T-helper 22 cell (primary cell): ENCODE measurements around the gene RPS2.
A peak's percentile ranks its signal among the peaks of the same experiment; 100 is the strongest.

Source experiments
- DNase-seq: peaks from one replicate; pipeline ENCODE4 v3.0.0-alpha.2; 2020; ENCODE audit warnings: low read depth

Gene RPS2

GRCh38 chr16:1981398-1981836 is 16.8 kb upstream of the RPS2 start, which contains the start of gene NOXO1:
TSS of gene NOXO1 (minus strand) at chr16:1981469. CDS start at chr16:1981179, 290 bp downstream.
- DNase-seq: no peak

DNA sequence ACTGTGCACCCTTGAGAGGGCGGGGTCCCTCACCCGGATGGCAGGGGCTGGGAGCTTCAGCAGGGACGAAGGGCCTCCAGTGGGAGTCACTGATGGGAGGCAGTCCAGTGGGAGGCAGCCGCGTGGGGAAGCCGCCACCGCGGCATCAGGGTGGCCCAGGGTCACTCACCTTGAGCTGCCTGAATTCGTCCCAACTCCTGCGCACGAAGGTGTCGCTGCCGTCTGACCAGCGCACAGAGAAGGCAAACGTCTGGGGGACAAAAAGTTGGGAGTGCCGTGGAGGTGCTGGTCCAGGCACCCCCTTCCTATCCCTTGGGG is 16.1 kb upstream of the RPS2 start:
- DNase-seq: no peak

- DNase-seq: no peak
These were observed 15.6 kb upstream of the RPS2 start for GRCh38 chr16:1980030-1980769.

- no peak for DNase-seq
These were observed 14.8 kb upstream of the RPS2 start for GRCh38 chr16:1979271-1980029.

DNA sequence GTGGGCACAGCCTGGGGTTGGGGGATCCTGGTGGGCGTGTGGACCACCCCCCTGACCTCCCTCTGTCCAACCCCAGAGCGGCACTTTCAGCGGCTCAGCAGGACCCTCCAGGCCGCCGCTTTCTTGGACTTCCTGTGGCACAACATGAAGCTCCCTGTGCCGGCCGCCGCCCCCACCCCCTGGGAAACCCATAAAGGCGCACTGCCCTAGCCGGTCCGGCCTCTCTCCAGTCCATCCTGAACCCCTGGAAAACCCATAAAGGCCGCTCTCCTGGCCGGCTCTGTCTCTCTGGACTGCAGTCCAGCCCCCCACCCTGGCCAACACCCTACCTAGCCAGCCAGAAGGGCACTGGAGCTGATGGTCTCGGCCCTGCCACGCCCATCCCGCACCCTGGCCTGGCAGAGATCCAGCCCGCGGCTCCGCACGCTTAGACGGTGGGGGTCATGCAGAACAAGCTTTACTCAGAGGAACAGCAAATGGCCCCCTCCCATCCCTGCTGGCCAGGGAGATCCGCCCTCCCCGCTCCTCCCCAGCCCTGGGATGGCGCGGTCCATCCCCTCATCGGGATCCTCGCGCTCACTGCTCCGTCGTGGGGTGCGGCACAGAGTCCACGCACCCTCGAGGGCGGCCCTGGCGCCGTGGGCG is 14.0 kb upstream of the RPS2 start:
- DNase-seq: no peak

- no peak for DNase-seq
These were observed 13.2 kb upstream of the RPS2 start for GRCh38 chr16:1977875-1978268.

DNA sequence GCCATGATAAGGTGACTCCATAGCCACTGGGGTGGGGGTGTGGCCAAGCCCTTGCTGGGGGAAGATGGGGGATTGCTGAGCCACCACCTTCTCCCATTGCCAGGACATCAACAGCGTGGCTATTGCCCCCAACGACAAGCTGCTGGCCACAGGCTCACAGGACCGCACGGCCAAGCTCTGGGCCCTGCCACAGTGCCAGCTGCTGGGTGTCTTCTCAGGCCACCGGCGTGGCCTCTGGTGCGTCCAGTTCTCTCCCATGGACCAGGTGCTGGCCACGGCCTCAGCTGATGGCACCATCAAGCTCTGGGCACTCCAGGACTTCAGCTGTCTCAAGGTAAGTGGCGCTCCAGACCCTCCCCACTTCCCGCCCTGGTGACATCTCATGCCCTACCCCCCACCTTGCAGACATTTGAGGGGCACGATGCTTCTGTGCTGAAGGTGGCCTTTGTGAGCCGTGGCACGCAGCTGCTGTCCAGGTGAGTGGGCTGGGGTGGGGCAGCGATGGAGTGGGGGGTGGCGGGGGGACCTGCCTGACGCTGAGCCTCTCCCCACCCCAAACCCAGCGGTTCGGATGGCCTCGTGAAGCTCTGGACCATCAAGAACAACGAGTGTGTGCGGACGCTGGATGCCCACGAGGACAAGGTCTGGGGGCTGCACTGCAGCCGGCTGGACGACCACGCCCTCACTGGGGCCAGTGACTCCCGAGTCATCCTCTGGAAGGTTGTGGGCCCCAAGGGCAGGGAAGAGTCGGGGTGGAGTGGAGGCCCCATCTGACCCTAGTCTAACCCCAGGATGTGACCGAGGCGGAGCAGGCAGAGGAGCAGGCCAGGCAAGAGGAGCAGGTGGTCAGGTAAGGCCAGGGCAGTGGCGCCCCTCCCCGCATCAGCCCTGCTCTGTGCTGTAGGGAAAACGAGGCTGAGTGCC is 12.6 kb upstream of the RPS2 start:
- no peak for DNase-seq

- DNase-seq: no peak
These were observed 11.5 kb upstream of the RPS2 start for GRCh38 chr16:1976216-1976520.

- DNase-seq: no peak
These were observed 11.0 kb upstream of the RPS2 start for GRCh38 chr16:1975432-1976215.

- DNase-seq: no peak
These were observed 9.8 kb upstream of the RPS2 start for GRCh38 chr16:1974157-1975070.

DNA sequence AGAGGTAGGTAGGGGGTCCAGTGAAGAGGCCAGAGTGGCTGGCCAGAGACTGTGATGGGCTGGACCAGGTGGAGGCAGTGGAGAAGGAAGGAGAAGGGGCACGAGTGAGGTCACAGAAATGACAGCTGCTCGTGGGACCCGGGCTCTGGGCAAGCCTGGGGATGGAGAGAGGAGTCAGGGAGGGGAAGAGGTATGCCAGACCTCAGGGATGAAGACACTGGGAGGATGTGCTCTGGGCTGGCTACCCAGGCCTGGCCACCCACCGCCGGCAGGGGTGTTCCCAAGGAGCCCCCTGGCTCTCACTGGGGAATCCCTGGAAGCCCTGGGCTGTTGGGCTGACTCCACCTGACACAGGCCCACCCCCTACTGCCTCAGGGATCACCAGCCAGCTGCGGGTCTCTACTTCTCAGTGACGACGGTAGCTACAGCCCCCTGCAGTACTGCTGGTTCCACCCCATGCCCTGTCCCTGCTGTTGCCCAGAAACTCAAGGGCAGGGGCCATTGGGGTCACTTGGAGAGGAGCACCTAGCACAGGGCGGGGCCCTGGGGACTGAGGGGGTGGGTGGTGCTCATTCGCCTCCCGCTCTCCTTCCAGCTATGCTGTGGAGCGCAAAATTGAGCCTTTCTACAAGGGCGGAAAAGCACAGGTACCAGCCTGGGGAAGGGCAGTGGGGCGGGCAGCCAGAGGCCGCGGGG is 9.0 kb upstream of the RPS2 start:
- DNase-seq: no peak

- no peak for DNase-seq
These were observed 7.9 kb upstream of the RPS2 start for GRCh38 chr16:1972490-1972877.

GRCh38 chr16:1971796-1972489 is 7.3 kb upstream of the RPS2 start, which contains the start of gene TBL3:
TSS of gene TBL3 (plus strand) at chr16:1972053. CDS start at chr16:1972165, 112 bp downstream.
- peak; percentile 95 for DNase-seq

DNA sequence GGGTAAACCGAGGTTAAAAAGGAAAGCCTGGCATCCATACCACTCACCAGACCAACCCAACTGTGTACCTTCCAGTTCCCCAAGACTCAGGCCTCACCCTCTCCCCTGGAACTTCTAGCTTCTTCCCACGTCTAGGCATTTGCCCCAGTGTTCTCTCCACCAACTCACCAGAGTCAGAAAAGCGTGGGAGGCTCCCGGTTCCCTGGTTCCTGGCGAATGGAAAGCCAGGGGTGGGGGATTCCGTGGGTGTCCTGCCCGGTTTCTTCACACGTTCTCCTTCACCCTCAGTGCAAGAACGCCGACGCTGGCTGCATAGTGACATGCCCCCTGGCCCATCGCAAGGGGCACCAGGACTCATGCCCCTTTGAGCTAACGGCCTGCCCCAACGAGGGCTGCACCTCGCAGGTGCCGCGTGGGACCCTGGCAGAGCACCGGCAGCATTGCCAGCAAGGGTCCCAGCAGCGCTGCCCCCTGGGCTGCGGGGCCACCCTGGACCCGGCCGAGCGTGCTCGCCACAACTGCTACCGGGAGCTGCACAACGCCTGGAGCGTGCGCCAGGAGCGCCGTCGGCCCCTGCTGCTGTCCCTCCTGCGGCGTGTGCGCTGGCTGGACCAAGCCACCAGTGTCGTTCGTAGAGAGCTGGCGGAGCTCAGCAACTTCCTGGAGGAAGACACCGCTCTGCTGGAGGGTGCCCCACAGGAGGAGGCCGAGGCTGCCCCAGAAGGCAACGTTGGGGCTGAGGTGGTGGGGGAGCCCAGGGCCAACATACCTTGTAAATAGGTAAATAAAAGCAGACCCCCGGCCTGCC is 3.7 kb upstream of the RPS2 start:
- no peak for DNase-seq

DNA sequence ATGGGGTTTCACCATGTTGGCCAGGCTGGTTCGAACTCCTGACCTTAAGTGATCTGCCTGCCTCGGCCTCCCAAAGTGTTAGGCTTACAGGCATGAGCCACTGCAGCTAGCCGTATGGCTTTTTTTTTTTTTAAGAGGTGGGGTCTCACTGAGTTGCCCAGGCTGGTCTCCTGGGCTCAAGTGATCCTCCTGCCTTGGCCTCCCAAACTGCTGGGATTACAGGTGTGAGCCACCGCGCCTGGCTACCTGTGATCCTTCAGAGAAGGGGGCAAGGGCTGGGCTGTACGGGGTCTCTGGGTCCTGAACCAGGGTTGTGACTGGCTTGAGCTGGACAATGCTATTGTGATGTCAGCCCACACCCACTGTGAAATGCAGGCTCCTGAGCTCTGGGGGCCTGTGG is 1.8 kb upstream of the RPS2 start, which contains the start of gene RNF151:
TSS of gene RNF151 (plus strand) at position 397 of the 400 bp plus-strand sequence. CDS start 26 bp downstream, outside the sequence.
- no peak for DNase-seq

DNA sequence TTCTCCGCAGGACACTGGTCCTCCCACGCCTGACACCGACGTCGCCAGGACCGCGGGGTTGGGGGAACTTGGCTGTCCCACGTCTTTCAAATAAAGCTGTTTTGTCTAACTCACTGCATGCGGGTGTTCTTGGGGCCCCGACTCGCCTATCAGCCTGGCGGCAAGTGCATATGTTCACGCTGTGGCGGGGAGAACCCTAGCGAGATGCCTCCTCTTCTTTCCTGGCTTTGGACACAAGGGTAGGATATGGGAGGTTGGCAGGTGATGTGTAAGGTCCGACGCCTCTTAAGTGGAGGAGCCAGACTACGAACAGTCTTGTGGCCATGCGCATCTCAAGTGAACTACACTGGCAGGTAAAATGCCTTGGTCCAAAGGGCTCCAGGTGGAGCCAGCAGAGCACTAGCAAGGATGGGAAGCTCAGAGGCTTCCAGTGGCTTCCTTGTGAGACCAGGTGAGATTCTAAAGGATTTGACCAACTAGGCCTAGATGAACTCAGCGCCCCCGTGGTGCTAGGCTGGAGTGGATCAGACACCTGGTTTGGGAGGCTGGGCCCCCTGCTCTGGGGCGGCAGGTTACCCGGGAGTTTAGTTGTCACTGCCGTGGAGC is 873 bp upstream of the RPS2 start:
- DNase-seq: no peak

- DNase-seq: no peak
These were observed 670 bp downstream of the RPS2 start for GRCh38 chr16:1963806-1964505.
